HCT116 (cell line): ENCODE measurements around the gene GPAM. TPM values are rescaled to one million over a fixed set of nuclear protein-coding genes. Genes with fewer than 3 reads are reported as not detected.
"Not testable (repeated sequence)": the region's sequence is repeated elsewhere in the genome, so short reads cannot be mapped to it uniquely, and the experiment has no call there.

Source experiments
- ATAC-seq: fragments of 200-7000 bp; cut with Tn5 transposase; 2 replicates; pipeline ENCODE4 v1.9.1; 2020; ENCODE audit warnings: mild to moderate bottlenecking, moderate library complexity
- BruUV-seq: library from RNA; stranded (reverse); fragments of 400-500 nt; replicated peaks from 2 replicates; lab custom pipeline; 2021; lab: Mats Ljungman, UMichigan
- CTCF ChIA-PET: fragments of 300-600 bp; sonication (Branson Sonifier 250); formaldehyde crosslinking; loops from one replicate; lab custom pipeline; 2021; ENCODE audit warnings: antibody characterized with exemption; lab: Charles Lee
- POLR2A ChIA-PET: fragments of 300-600, 350-600 bp; sonication (Branson Sonifier 250); formaldehyde crosslinking; loops from one replicate; lab custom pipeline; 2021; ENCODE audit warnings: antibody characterized with exemption; lab: Charles Lee
- RAD21 ChIA-PET, 2 experiments: fragments of 300-600 bp; sonication (Branson Sonifier 250); formaldehyde crosslinking; loops; one replicate each; lab custom pipeline; 2023; ENCODE audit warnings: low total read pairs in 2 of 2; ENCODE audit not compliant: uncharacterized antibody in 2 of 2, unreplicated experiment in 2 of 2, low non-redundant PET in 1 of 2; lab: Charles Lee
- DNase-seq: peaks from one replicate; pipeline ENCODE4 v3.0.0-alpha.2; 2010; ENCODE audit warnings: low read depth, low spot score
- H2AFZ ChIP-seq: fragments of 200-600 bp; shearing (Covaris generic), sonication (generic); 2 replicates; pipeline ENCODE4 v1.6.1; 2017; ENCODE audit warnings: low read depth, mixed run types, mixed read lengths, antibody characterized with exemption, low read length; ENCODE audit not compliant: poor library complexity, severe bottlenecking
- H3K27ac ChIP-seq: 2 replicates; pipeline ENCODE4 v1.5.1; 2012; ENCODE audit warnings: low read depth, low read length
- H3K27me3 ChIP-seq: fragments of 200-600 bp; sonication (generic); 2 replicates; pipeline ENCODE4 v1.6.1; 2016; ENCODE audit warnings: mixed run types, low read length, mixed read lengths; ENCODE audit not compliant: insufficient read depth
- H3K36me3 ChIP-seq, 2 experiments: fragments of 200-500 bp in 1 of 2; fragments of 200-600 bp in 1 of 2; sonication (Bioruptor generic) in 1 of 2; sonication (generic) in 1 of 2; 2 replicates each; pipeline versions ENCODE4 v1.5.1 to v1.6.1; 2014 to 2016; ENCODE audit warnings: low read length in 2 of 2, inconsistent platforms in 1 of 2, mixed read lengths in 1 of 2, mixed run types in 1 of 2; ENCODE audit not compliant: insufficient read depth in 2 of 2, control insufficient read depth in 1 of 2
- H3K4me1 ChIP-seq, 2 experiments: fragments of 200-600 bp in 1 of 2; sonication (generic) in 1 of 2; 2 replicates each; pipeline versions ENCODE4 v1.5.1 to v1.6.1; 2012 to 2017; ENCODE audit warnings: low read length in 2 of 2, inconsistent platforms in 1 of 2, mild to moderate bottlenecking in 1 of 2, mixed read lengths in 1 of 2, mixed run types in 1 of 2, moderate library complexity in 1 of 2; ENCODE audit not compliant: insufficient read depth in 2 of 2, control insufficient read depth in 1 of 2
- H3K4me2 ChIP-seq: fragments of 200-600 bp; sonication (generic); 2 replicates; pipeline ENCODE4 v1.6.1; 2017; ENCODE audit warnings: mixed run types, low read length, mixed read lengths
- H3K4me3 ChIP-seq, 2 experiments: fragments of 200-600 bp in 1 of 2; sonication (generic) in 1 of 2; replicated peaks in 1 of 2; 2 replicates each; pipeline ENCODE4 v1.5.1; 2011 to 2016; ENCODE audit warnings: low read length in 2 of 2, control low read depth in 1 of 2, low read depth in 1 of 2, mild to moderate bottlenecking in 1 of 2, mixed read lengths in 1 of 2, mixed run types in 1 of 2
- H3K79me2 ChIP-seq: fragments of 200-600 bp; sonication (generic); 2 replicates; pipeline ENCODE4 v1.6.1; 2017; ENCODE audit warnings: mild to moderate bottlenecking, mixed run types, low read length, moderate library complexity, mixed read lengths; ENCODE audit not compliant: insufficient read depth
- H3K9ac ChIP-seq: fragments of 200-600 bp; sonication (generic); 2 replicates; pipeline ENCODE4 v1.6.1; 2016; ENCODE audit warnings: low read length, mixed read lengths
- H3K9me2 ChIP-seq: fragments of 200-600 bp; sonication (generic), shearing (Covaris generic); 2 replicates; pipeline ENCODE4 v1.6.1; 2017; ENCODE audit warnings: mixed run types, mild to moderate bottlenecking, moderate library complexity; ENCODE audit not compliant: insufficient read depth
- H3K9me3 ChIP-seq, 2 experiments: fragments of 200-500 bp in 1 of 2; fragments of 200-600 bp in 1 of 2; sonication (Bioruptor generic) in 1 of 2; sonication (generic) in 1 of 2; 2 replicates each; pipeline ENCODE4 v1.6.1; 2014 to 2017; ENCODE audit warnings: low read length in 2 of 2, mixed read lengths in 2 of 2, inconsistent platforms in 1 of 2, low read depth in 1 of 2, mild to moderate bottlenecking in 1 of 2, mixed run types in 1 of 2, moderate library complexity in 1 of 2; ENCODE audit not compliant: control insufficient read depth in 1 of 2, insufficient read depth in 1 of 2
- H4K20me1 ChIP-seq: fragments of 200-600 bp; sonication (generic), shearing (Covaris generic); 2 replicates; pipeline ENCODE4 v1.6.1; 2017; ENCODE audit warnings: mixed run types, mild to moderate bottlenecking, moderate library complexity; ENCODE audit not compliant: insufficient read depth
- CBX3 ChIP-seq: IDR thresholded peaks from 2 replicates; pipeline ENCODE4 v1.6.1; 2012; ENCODE audit warnings: low read depth
- CEBPB ChIP-seq: IDR thresholded peaks from 2 replicates; pipeline ENCODE4 v1.6.1; 2012; ENCODE audit warnings: low read depth
- CTCF ChIP-seq, 3 experiments: fragments of 200-600 bp in 1 of 3; sonication (generic) in 1 of 3; IDR thresholded peaks in 2 of 3; conservative IDR thresholded peaks in 1 of 3; 2 replicates each; pipeline ENCODE4 v1.5.1; 2012 to 2017; ENCODE audit warnings: low read depth in 2 of 3, low read length in 2 of 3, antibody characterized with exemption in 1 of 3, borderline replicate concordance in 1 of 3, control low read depth in 1 of 3, mild to moderate bottlenecking in 1 of 3, mixed read lengths in 1 of 3, mixed run types in 1 of 3, moderate library complexity in 1 of 3; ENCODE audit not compliant: insufficient read depth in 1 of 3
- EGR1 ChIP-seq: IDR thresholded peaks from 2 replicates; pipeline ENCODE4 v1.6.1; 2012; ENCODE audit warnings: low read depth
- ELF1 ChIP-seq: IDR thresholded peaks from 2 replicates; pipeline ENCODE4 v1.6.1; 2012; ENCODE audit warnings: low read depth, borderline replicate concordance
- FOSL1 ChIP-seq: IDR thresholded peaks from 2 replicates; pipeline ENCODE4 v1.6.1; 2012; ENCODE audit warnings: low read depth
- JUND ChIP-seq: IDR thresholded peaks from 2 replicates; pipeline ENCODE4 v1.6.1; 2012
- POLR2A ChIP-seq: IDR thresholded peaks from 2 replicates; pipeline ENCODE4 v1.7.0; 2011; ENCODE audit warnings: borderline replicate concordance; ENCODE audit not compliant: insufficient read depth, insufficient read length; ENCODE audit errors: extremely low read depth
- RAD21 ChIP-seq: IDR thresholded peaks from 2 replicates; pipeline ENCODE4 v1.6.1; 2012; ENCODE audit warnings: low read depth, mild to moderate bottlenecking
- SIN3A ChIP-seq: IDR thresholded peaks from 2 replicates; pipeline ENCODE4 v1.6.1; 2012; ENCODE audit warnings: low read depth
- ZNF274 ChIP-seq: fragments of 200-500 bp; sonication (Bioruptor generic); IDR thresholded peaks from 2 replicates; pipeline ENCODE4 v1.6.1; 2014; ENCODE audit warnings: mild to moderate bottlenecking, low read depth, low read length, inconsistent platforms
- intact Hi-C: fragments of 100-400 bp; cut with micrococcal nuclease; formaldehyde crosslinking; loops from 2 replicates; pipeline ENCODE4 v1.10.0; 2022
- total RNA-seq: library from RNA; stranded (reverse); gene quantifications from one replicate; pipeline ENCODE4 v1.2.1, GENCODE V29; 2021; ENCODE audit not compliant: unreplicated experiment
- TF ChIP-seq, protein P1 (sequence below): IDR thresholded peaks from 2 replicates; pipeline ENCODE4 v1.6.1; 2012; ENCODE audit warnings: low read depth

The GPAM gene
- total RNA-seq, 1 experiment from 2014 or later, result 19.3 TPM

GRCh38 chr10:112115781-112116385 is 67.7 kb downstream of the GPAM start (continued):
- TF ChIP-seq, protein P1, sequence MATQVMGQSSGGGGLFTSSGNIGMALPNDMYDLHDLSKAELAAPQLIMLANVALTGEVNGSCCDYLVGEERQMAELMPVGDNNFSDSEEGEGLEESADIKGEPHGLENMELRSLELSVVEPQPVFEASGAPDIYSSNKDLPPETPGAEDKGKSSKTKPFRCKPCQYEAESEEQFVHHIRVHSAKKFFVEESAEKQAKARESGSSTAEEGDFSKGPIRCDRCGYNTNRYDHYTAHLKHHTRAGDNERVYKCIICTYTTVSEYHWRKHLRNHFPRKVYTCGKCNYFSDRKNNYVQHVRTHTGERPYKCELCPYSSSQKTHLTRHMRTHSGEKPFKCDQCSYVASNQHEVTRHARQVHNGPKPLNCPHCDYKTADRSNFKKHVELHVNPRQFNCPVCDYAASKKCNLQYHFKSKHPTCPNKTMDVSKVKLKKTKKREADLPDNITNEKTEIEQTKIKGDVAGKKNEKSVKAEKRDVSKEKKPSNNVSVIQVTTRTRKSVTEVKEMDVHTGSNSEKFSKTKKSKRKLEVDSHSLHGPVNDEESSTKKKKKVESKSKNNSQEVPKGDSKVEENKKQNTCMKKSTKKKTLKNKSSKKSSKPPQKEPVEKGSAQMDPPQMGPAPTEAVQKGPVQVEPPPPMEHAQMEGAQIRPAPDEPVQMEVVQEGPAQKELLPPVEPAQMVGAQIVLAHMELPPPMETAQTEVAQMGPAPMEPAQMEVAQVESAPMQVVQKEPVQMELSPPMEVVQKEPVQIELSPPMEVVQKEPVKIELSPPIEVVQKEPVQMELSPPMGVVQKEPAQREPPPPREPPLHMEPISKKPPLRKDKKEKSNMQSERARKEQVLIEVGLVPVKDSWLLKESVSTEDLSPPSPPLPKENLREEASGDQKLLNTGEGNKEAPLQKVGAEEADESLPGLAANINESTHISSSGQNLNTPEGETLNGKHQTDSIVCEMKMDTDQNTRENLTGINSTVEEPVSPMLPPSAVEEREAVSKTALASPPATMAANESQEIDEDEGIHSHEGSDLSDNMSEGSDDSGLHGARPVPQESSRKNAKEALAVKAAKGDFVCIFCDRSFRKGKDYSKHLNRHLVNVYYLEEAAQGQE, result no peak
- TF ChIP-seq CTCF (IDR thresholded peaks at IDR 0.05 in 2 of 3, conservative IDR thresholded peaks at IDR 0.05 in 1 of 3; ENCODE audit: borderline replicate concordance in 1 of 3, insufficient read depth in 1 of 3, low read depth in 2 of 3, low read length in 2 of 3) (peak; percentile 82 to 99 (median 97)), SIN3A (no peak), POLR2A (no peak), RAD21 (peak; percentile 73), ZNF274 (no peak), CBX3 (no peak), EGR1 (no peak), ELF1 (no peak), CEBPB (no peak), FOSL1 (no peak), JUND (no peak)
- TF ChIP-seq, all 23 proteins: peak for 3

DNA sequence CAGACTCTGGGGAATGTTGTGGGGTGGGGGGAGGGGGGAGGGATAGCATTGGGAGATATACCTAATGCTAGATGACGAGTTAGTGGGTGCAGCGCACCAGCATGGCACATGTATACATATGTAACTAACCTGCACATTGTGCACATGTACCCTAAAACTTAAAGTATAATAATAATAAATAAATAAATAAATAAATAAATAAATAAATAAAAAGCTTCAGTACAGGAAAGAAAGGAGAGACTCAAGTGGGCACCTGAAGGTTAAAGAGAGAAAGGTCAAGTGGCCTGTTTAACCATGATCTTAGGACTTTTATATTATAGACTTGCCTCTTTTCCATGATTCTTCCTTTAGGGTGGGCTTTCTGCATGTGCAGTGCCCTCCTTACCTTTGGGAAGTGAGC is 73.8 kb downstream of the GPAM start:
- CTCF ChIA-PET, DNase-seq, H3K27me3 ChIP-seq, H3K9me2 ChIP-seq, H3K4me2 ChIP-seq, H3K36me3 ChIP-seq, H2AFZ ChIP-seq, ATAC-seq, H3K9me3 ChIP-seq, intact Hi-C loops, H4K20me1 ChIP-seq, H3K79me2 ChIP-seq, H3K4me3 ChIP-seq, H3K4me1 ChIP-seq, H3K9ac ChIP-seq, BruUV-seq, POLR2A ChIA-PET, H3K27ac ChIP-seq, RAD21 ChIA-PET: not testable (repeated sequence)

Other genes with a start within 250 kb of the GPAM start
- gene TECTB, start 99.6 kb upstream of the GPAM start, total RNA-seq, result 0.07 TPM
- 195 TPM for gene ACSL5, start 190.4 kb upstream of the GPAM start, total RNA-seq